H1 (cell line): ENCODE results near the gene SCAMP5. TPM values are rescaled to one million over a fixed set of nuclear protein-coding genes. Genes with fewer than 3 reads are reported as not detected.

Source experiments
- CTCF ChIA-PET: fragments of 300-600 bp; sonication (Branson Sonifier 250); formaldehyde crosslinking; loops from one replicate; lab custom pipeline; 2021; ENCODE audit not compliant: partially characterized antibody; lab: Charles Lee
- POLR2A ChIA-PET: fragments of 300-600 bp; sonication (Branson Sonifier 250); formaldehyde crosslinking; loops from one replicate; lab custom pipeline; 2021; ENCODE audit warnings: inconsistent platforms; ENCODE audit not compliant: partially characterized antibody; lab: Charles Lee
- DNase-seq, 2 experiments: peaks; one replicate each; pipeline versions ENCODE4 v3.0.0 to v3.0.0-alpha.2; 2010 to 2022; ENCODE audit warnings: low spot score in 2 of 2, low read depth in 1 of 2, mixed read lengths in 1 of 2
- FAIRE-seq: peaks from 2 replicates; lab custom pipeline; 2011; peaks lifted over from hg19 to GRCh38; lab: Jason Lieb, UNC
- H2AFZ ChIP-seq: 2 replicates; pipeline ENCODE4 v1.8.1; 2012; ENCODE audit warnings: low read length, inconsistent platforms
- H2AK5ac ChIP-seq: 2 replicates; pipeline ENCODE4 v1.6.1; 2013; ENCODE audit warnings: low read depth, low read length
- H2BK120ac ChIP-seq: replicated peaks from 2 replicates; pipeline ENCODE3; 2013; ENCODE audit warnings: low read depth, low read length, inconsistent platforms
- H2BK12ac ChIP-seq: 2 replicates; pipeline ENCODE4 v1.6.1; 2013; ENCODE audit warnings: low read depth, low read length
- H2BK15ac ChIP-seq: 2 replicates; pipeline ENCODE4 v1.6.1; 2013; ENCODE audit warnings: low read length
- H2BK20ac ChIP-seq: 2 replicates; pipeline ENCODE4 v1.6.1; 2013; ENCODE audit warnings: low read length
- H2BK5ac ChIP-seq: 2 replicates; pipeline ENCODE4 v1.6.1; 2013; ENCODE audit warnings: low read depth, low read length
- H3K14ac ChIP-seq: 2 replicates; pipeline ENCODE4 v1.6.1; 2013; ENCODE audit warnings: inconsistent platforms; ENCODE audit not compliant: insufficient read length
- H3K18ac ChIP-seq: 2 replicates; pipeline ENCODE4 v1.6.1; 2013; ENCODE audit warnings: low read length; ENCODE audit errors: extremely low read depth
- H3K23ac ChIP-seq: 2 replicates; pipeline ENCODE4 v1.6.1; 2013; ENCODE audit warnings: inconsistent platforms; ENCODE audit not compliant: insufficient read length
- H3K23me2 ChIP-seq: 2 replicates; pipeline ENCODE4 v1.6.1; 2013; ENCODE audit warnings: low read depth, low read length
- H3K27ac ChIP-seq: 2 replicates; pipeline ENCODE4 v1.6.1; 2011; ENCODE audit warnings: low read depth, low read length, inconsistent platforms
- H3K27me3 ChIP-seq, 4 experiments: replicated peaks in 1 of 4; 1 replicate in 1 of 4; 2 replicates in 3 of 4; pipeline versions ENCODE4 v1.6.1 to v1.8.1; 2011 to 2013; ENCODE audit warnings: low read length in 3 of 4, mild to moderate bottlenecking in 3 of 4, inconsistent platforms in 2 of 4, mixed read lengths in 2 of 4, moderate library complexity in 1 of 4; ENCODE audit not compliant: control insufficient read depth in 3 of 4, insufficient read depth in 3 of 4; ENCODE audit errors: extremely low read depth in 1 of 4
- H3K36me3 ChIP-seq, 4 experiments: 2 replicates each; pipeline versions ENCODE4 v1.6.1 to v1.8.1; 2011 to 2013; ENCODE audit warnings: mild to moderate bottlenecking in 4 of 4, low read length in 3 of 4, moderate library complexity in 2 of 4, control low read depth in 1 of 4, inconsistent platforms in 1 of 4; ENCODE audit not compliant: insufficient read depth in 4 of 4, control insufficient read depth in 2 of 4
- H3K4ac ChIP-seq: replicated peaks from 2 replicates; pipeline ENCODE3; 2013; ENCODE audit warnings: low read length, low read depth, mixed read lengths, inconsistent platforms; ENCODE audit not compliant: insufficient read length
- H3K4me1 ChIP-seq, 4 experiments: replicated peaks in 1 of 4; 1 replicate in 1 of 4; 2 replicates in 3 of 4; pipeline versions ENCODE4 v1.6.1 to v1.8.1; 2011 to 2013; ENCODE audit warnings: low read length in 3 of 4, inconsistent platforms in 2 of 4, mixed read lengths in 1 of 4; ENCODE audit not compliant: insufficient read depth in 4 of 4, control insufficient read depth in 3 of 4
- H3K4me2 ChIP-seq, 2 experiments: 2 replicates each; pipeline versions ENCODE4 v1.6.1 to v1.8.1; 2011 to 2013; ENCODE audit warnings: low read depth in 2 of 2, low read length in 2 of 2, control low read depth in 1 of 2, inconsistent platforms in 1 of 2, mild to moderate bottlenecking in 1 of 2; ENCODE audit not compliant: insufficient read depth in 1 of 2
- H3K4me3 ChIP-seq, 4 experiments: fragments of 200-600, 300-600 bp in 1 of 4; sonication (generic), shearing (Covaris generic), sonication (Bioruptor Twin) in 1 of 4; 2 replicates each; pipeline versions ENCODE4 v1.5.1 to v1.8.1; 2011 to 2016; ENCODE audit warnings: low read length in 4 of 4, low read depth in 3 of 4, control low read depth in 2 of 4, inconsistent platforms in 2 of 4, mild to moderate bottlenecking in 2 of 4, mixed read lengths in 1 of 4, moderate library complexity in 1 of 4; ENCODE audit not compliant: insufficient read depth in 2 of 4; ENCODE audit errors: extremely low read depth in 1 of 4
- H3K56ac ChIP-seq: replicated peaks from 2 replicates; pipeline ENCODE3; 2013; ENCODE audit warnings: low read depth, mild to moderate bottlenecking, mixed read lengths, low read length, inconsistent platforms; ENCODE audit not compliant: insufficient read length
- H3K79me1 ChIP-seq: 2 replicates; pipeline ENCODE4 v1.6.1; 2013; ENCODE audit warnings: low read depth, low read length, control low read depth
- H3K79me2 ChIP-seq, 2 experiments: 2 replicates each; pipeline versions ENCODE4 v1.6.1 to v1.8.1; 2012 to 2013; ENCODE audit warnings: low read length in 2 of 2, mild to moderate bottlenecking in 2 of 2, inconsistent platforms in 1 of 2; ENCODE audit not compliant: insufficient read depth in 2 of 2, control insufficient read depth in 1 of 2
- H3K9ac ChIP-seq, 4 experiments: replicated peaks in 1 of 4; 1 replicate in 1 of 4; 2 replicates in 3 of 4; pipeline versions ENCODE4 v1.6.1 to v1.8.1; 2011 to 2013; ENCODE audit warnings: low read depth in 3 of 4, low read length in 3 of 4, control low read depth in 2 of 4, mild to moderate bottlenecking in 2 of 4, moderate library complexity in 2 of 4, inconsistent platforms in 1 of 4; ENCODE audit errors: extremely low read depth in 1 of 4
- H3K9me3 ChIP-seq, 2 experiments: 2 replicates each; pipeline versions ENCODE4 v1.6.1 to v1.8.1; 2012 to 2013; ENCODE audit warnings: mild to moderate bottlenecking in 2 of 2, moderate library complexity in 2 of 2, control low read depth in 1 of 2, inconsistent platforms in 1 of 2, low read depth in 1 of 2, low read length in 1 of 2, mixed read lengths in 1 of 2; ENCODE audit not compliant: insufficient read depth in 2 of 2
- H4K20me1 ChIP-seq, 2 experiments: replicated peaks in 1 of 2; 2 replicates each; pipeline versions ENCODE3 to v1.8.1; 2011 to 2013; ENCODE audit warnings: inconsistent platforms in 2 of 2, low read length in 2 of 2, mild to moderate bottlenecking in 1 of 2; ENCODE audit not compliant: insufficient read depth in 2 of 2, control insufficient read depth in 1 of 2
- H4K5ac ChIP-seq: 2 replicates; pipeline ENCODE4 v1.6.1; 2013; ENCODE audit warnings: low read length, low read depth, mixed read lengths, inconsistent platforms; ENCODE audit not compliant: insufficient read length
- H4K8ac ChIP-seq: 2 replicates; pipeline ENCODE4 v1.8.0; 2013; ENCODE audit warnings: mild to moderate bottlenecking, moderate library complexity, low read length, inconsistent platforms; ENCODE audit not compliant: insufficient read depth; ENCODE audit errors: extremely low read depth
- H4K91ac ChIP-seq: replicated peaks from 2 replicates; pipeline ENCODE3; 2013; ENCODE audit warnings: low read length, mixed read lengths, inconsistent platforms; ENCODE audit not compliant: insufficient read length
- CTCF ChIP-seq, 3 experiments: IDR thresholded peaks; 1 replicate in 2 of 3; 2 replicates in 1 of 3; pipeline versions ENCODE4 v1.5.1 to v1.6.1; 2011; ENCODE audit warnings: low read length in 3 of 3, mild to moderate bottlenecking in 3 of 3, inconsistent platforms in 2 of 3, low read depth in 1 of 3, moderate library complexity in 1 of 3; ENCODE audit not compliant: insufficient read depth in 1 of 3; ENCODE audit errors: control extremely low read depth in 1 of 3
- RAD21 ChIP-seq, 2 experiments: IDR thresholded peaks in 1 of 2; conservative IDR thresholded peaks in 1 of 2; 2 replicates each; pipeline ENCODE4 v1.6.1; 2011; ENCODE audit warnings: low read depth in 2 of 2, low read length in 2 of 2, improper control_type of control experiment in 1 of 2, inconsistent platforms in 1 of 2, mild to moderate bottlenecking in 1 of 2, moderate library complexity in 1 of 2
- YY1 ChIP-seq: IDR thresholded peaks from 2 replicates; pipeline ENCODE4 v1.6.1; 2011; ENCODE audit warnings: low read depth, mild to moderate bottlenecking, low read length
- WGBS, 2 experiments: shearing (Covaris generic) in 1 of 2; methylation state at CpG; one replicate each; pipeline versions ENCODE4 v1.1.6 to v1.1.7; 2013 to 2015; ENCODE audit warnings: low lambda C conversion rate in 2 of 2, mixed read lengths in 2 of 2, inconsistent platforms in 1 of 2, low coverage in 1 of 2, missing lambda C conversion rate in 1 of 2; ENCODE audit not compliant: insufficient replicate concordance in 2 of 2, insufficient coverage in 1 of 2, insufficient read length in 1 of 2; ENCODE audit errors: extremely low coverage in 1 of 2, missing lambda C conversion rate in 1 of 2; 5-methylcytosine and 5-hydroxymethylcytosine counted together
- polyA plus RNA-seq, 7 experiments: library from polyadenylated mRNA; depleted of rRNA in 3 of 7; stranded (reverse) in 5 of 7; unstranded in 2 of 7; fragments of >200 nt in 5 of 7; fragments of 200-250 nt in 2 of 7; gene quantifications; 1 replicate in 5 of 7; 2 replicates in 1 of 7; 4 replicates in 1 of 7; pipeline versions ENCODE4 v1.2.1 to v1.2.3, GENCODE V29; 2011 to 2013; ENCODE audit warnings: missing spikeins in 2 of 7, mixed read lengths in 2 of 7
- total RNA-seq: library from RNA; stranded (reverse); fragmentation: NEBNext Ultra II Directional; extraction: Animal tissue kit (Norgen Biotek cat#: 25700); gene quantifications from 2 replicates; pipeline ENCODE4 v1.2.1, GENCODE V29; 2021

Gene SCAMP5
- total and polyA plus RNA-seq, 2 of the 8 experiments (the other 6 are each of a cell fraction or from before 2014, with no cell fraction given): 55.4 to 94.7 TPM

- ChIA-PET CTCF (interaction anchor here (0.7 to 2.7 kb wide), 20 partner anchors 9 to 274 kb away, joined by 3 to 22 read pairs (median 4); partner anchors contain the start of gene C15orf39), POLR2A (interaction anchor here (1.2 to 2.2 kb wide), 6 partner anchors 8 to 170 kb away, joined by 3 to 5 read pairs (median 3); partner anchors contain the start of gene C15orf39)
- Histone ChIP-seq H3K23ac (no peak overlapping the region), H3K36me3 (no peaks in the 10 kb centered on the region), H2BK12ac (no peak overlapping the region), H3K18ac (no peak overlapping the region), H3K14ac (no peak overlapping the region), H2BK5ac (no peak overlapping the region), H3K9me3 (no peaks in the 10 kb centered on the region), H2BK120ac (no peak overlapping the region), H4K5ac (no peak overlapping the region), H3K27me3 (no peaks in the 10 kb centered on the region), H3K4ac (no peak overlapping the region), H3K27ac (no peak overlapping the region), H2BK15ac (no peak overlapping the region), H3K9ac (no peak overlapping the region), H4K8ac (no peak overlapping the region), H2AFZ (no peak overlapping the region), H3K79me2 (no peaks in the 10 kb centered on the region), H4K20me1 (peaks cover 6 to 16% of the 10 kb centered on the region in 2 experiments), H2BK20ac (no peak overlapping the region), H2AK5ac (0 out of 2 replicates have a peak overlapping the region, but pooled peaks have one; percentile 0), H3K4me3 (no peak overlapping the region), H3K4me2 (no peak overlapping the region), H3K56ac (no peak overlapping the region), H4K91ac (no peak overlapping the region), H3K23me2 (no peaks in the 10 kb centered on the region), H3K4me1 (peaks cover 3 to 18% (median 11%) of the 10 kb centered on the region in 4 experiments), H3K79me1 (peaks cover 4% of the 10 kb centered on the region; the same call in 1 of the 2 replicates)
- FAIRE-seq (no peak), DNase-seq (no peak)
- TF ChIP-seq YY1: no peak
- peak; percentile 11 to 31; a peak in 2 of 4 replicates for TF ChIP-seq RAD21 (IDR thresholded peaks at IDR 0.05 in 1 of 2, conservative IDR thresholded peaks at IDR 0.05 in 1 of 2; ENCODE audit: low read depth in 2 of 2, low read length in 2 of 2)
- peak in 2 of 3 experiments; percentile 33; a peak in 2 of 4 replicates for TF ChIP-seq CTCF (IDR thresholded peaks at IDR 0.05; ENCODE audit: control extremely low read depth in 1 of 3, insufficient read depth in 1 of 3, low read depth in 1 of 3, low read length in 3 of 3)
- 89% methylated on average over 6 of the region's 6 CpGs; no CpG with 5 or more reads in 1 of the 2 experiments for WGBS, 2 experiments
These were observed 38.4 kb downstream of the SCAMP5 start for GRCh38 chr15:75033809-75034208.
